ENCODE data around the gene NRAP.

Gene NRAP

GRCh38 chr10:113581092-113581491 lies 82.7 kb downstream of the NRAP start:
- H3K27ac ChIP-seq, result no peak overlapping the region
- TF ChIP-seq, protein P1, sequence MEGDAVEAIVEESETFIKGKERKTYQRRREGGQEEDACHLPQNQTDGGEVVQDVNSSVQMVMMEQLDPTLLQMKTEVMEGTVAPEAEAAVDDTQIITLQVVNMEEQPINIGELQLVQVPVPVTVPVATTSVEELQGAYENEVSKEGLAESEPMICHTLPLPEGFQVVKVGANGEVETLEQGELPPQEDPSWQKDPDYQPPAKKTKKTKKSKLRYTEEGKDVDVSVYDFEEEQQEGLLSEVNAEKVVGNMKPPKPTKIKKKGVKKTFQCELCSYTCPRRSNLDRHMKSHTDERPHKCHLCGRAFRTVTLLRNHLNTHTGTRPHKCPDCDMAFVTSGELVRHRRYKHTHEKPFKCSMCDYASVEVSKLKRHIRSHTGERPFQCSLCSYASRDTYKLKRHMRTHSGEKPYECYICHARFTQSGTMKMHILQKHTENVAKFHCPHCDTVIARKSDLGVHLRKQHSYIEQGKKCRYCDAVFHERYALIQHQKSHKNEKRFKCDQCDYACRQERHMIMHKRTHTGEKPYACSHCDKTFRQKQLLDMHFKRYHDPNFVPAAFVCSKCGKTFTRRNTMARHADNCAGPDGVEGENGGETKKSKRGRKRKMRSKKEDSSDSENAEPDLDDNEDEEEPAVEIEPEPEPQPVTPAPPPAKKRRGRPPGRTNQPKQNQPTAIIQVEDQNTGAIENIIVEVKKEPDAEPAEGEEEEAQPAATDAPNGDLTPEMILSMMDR (IDR thresholded peaks at IDR 0.05), result no peak

GRCh38 chr10:113578773-113579172 lies 85.1 kb downstream of the NRAP start:
- no peak overlapping the region for H3K27ac ChIP-seq
- no peak overlapping the region for H3K4me3 ChIP-seq (ENCODE audit: low read depth in 1 of 2, low read length in 1 of 2)
- peaks cover under 1% of the 10 kb centered on the region for H3K27me3 ChIP-seq
- H3K36me3 ChIP-seq, result no peaks in the 10 kb centered on the region
- H3K9me3 ChIP-seq, result no peaks in the 10 kb centered on the region
- H3K4me1 ChIP-seq (ENCODE audit: control insufficient read depth in 1 of 2, insufficient read depth in 1 of 2, low read depth in 1 of 2, low read length in 1 of 2), result no peaks in the 10 kb centered on the region
- TF ChIP-seq, protein P1 (IDR thresholded peaks at IDR 0.05), result no peak

More at GRCh38 chr10:113581092-113581491, 82.7 kb downstream of the NRAP start:
- Histone ChIP-seq H3K4me3 (ENCODE audit: low read depth in 1 of 2, low read length in 1 of 2) (no peak overlapping the region), H3K4me1 (ENCODE audit: control insufficient read depth in 1 of 2, insufficient read depth in 1 of 2, low read depth in 1 of 2, low read length in 1 of 2) (no peaks in the 10 kb centered on the region), H3K9me3 (no peaks in the 10 kb centered on the region), H3K27me3 (peaks cover 5% of the 10 kb centered on the region), H3K36me3 (no peaks in the 10 kb centered on the region)

- TF ChIP-seq, protein P1 (IDR thresholded peaks at IDR 0.05), result no peak
- Histone ChIP-seq H3K36me3 (no peaks in the 10 kb centered on the region), H3K9me3 (no peaks in the 10 kb centered on the region), H3K27me3 (peaks cover 7% of the 10 kb centered on the region), H3K27ac (no peak overlapping the region), H3K4me1 (ENCODE audit: control insufficient read depth in 1 of 2, insufficient read depth in 1 of 2, low read depth in 1 of 2, low read length in 1 of 2) (no peaks in the 10 kb centered on the region), H3K4me3 (ENCODE audit: low read depth in 1 of 2, low read length in 1 of 2) (no peak overlapping the region)
These were observed 87.0 kb downstream of the NRAP start for GRCh38 chr10:113576852-113577251.

- TF ChIP-seq, protein P1 (IDR thresholded peaks at IDR 0.05), result no peak
- no peaks in the 10 kb centered on the region for H3K4me1 ChIP-seq (ENCODE audit: control insufficient read depth in 1 of 2, insufficient read depth in 1 of 2, low read depth in 1 of 2, low read length in 1 of 2)
These were observed 90.5 kb downstream of the NRAP start for GRCh38 chr10:113573368-113573767.

DNA sequence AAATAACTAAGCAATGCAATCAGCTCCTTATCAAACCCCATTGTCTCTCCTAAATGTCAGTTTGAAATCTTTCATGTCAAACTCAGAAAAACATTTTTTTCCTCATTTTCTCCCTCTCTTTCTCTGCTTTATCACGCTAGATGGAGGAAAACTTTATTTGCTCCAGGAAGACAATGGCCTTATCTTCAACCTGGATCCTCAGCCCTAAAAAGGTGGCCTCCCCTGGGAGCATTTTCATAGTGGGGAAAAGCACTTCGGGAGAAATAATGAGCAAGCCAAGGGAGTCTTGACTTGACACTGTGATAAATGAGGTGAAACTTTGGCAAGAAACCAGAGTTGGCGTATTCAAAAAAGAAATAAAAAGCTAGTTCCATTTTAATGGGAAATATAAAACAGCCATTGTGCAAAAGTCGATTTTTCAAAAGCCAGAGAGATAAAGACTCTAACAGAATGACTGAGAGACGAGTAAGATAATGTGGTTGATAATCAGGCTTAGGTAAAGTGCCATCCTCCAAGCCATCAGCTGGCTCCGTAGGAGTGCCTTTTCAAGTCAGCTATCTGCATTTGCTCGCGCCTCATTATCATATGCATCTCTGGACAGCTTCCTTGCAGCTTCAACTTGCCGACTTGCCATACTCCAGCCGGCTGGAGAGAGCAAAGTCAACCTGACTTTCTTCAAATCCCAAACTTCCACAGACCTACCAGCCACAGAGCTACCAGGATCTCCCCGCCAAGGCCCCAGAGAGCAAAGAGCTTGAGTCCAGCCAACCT lies 91.1 kb downstream of the NRAP start:
- no peaks in the 10 kb centered on the region for H3K4me1 ChIP-seq (ENCODE audit: control insufficient read depth in 1 of 2, insufficient read depth in 1 of 2, low read depth in 1 of 2, low read length in 1 of 2)
- TF ChIP-seq, protein P1 (IDR thresholded peaks at IDR 0.05), result no peak
- H3K27me3 ChIP-seq, result peaks cover 7% of the 10 kb centered on the region

More at GRCh38 chr10:113573368-113573767, 90.5 kb downstream of the NRAP start:
- Histone ChIP-seq H3K4me3 (ENCODE audit: low read depth in 1 of 2, low read length in 1 of 2) (no peak overlapping the region), H3K27ac (no peak overlapping the region), H3K9me3 (no peaks in the 10 kb centered on the region), H3K36me3 (no peaks in the 10 kb centered on the region), H3K27me3 (peaks cover 7% of the 10 kb centered on the region)

More for the DNA sequence above, 91.1 kb downstream of the NRAP start:
- Histone ChIP-seq H3K27ac (no peak overlapping the region), H3K4me3 (ENCODE audit: low read depth in 1 of 2, low read length in 1 of 2) (no peak overlapping the region), H3K36me3 (no peaks in the 10 kb centered on the region), H3K9me3 (no peaks in the 10 kb centered on the region)

Data from neutrophil (primary cell).